B cell (primary cell): Measurements from ENCODE around the gene MYO9B. TPM values are rescaled to one million over a fixed set of nuclear protein-coding genes. Genes with fewer than 3 reads are reported as not detected.

Source experiments
- ATAC-seq: fragments of 200-7000 bp; cut with Tn5 transposase; one replicate; pipeline ENCODE4 v1.10.0; 2021; ENCODE audit warnings: low read depth, mild to moderate bottlenecking, moderate number of reproducible peaks, moderate library complexity
- CTCF ChIA-PET: fragments of 350-600 bp; sonication (Branson Sonifier 250); formaldehyde crosslinking; loops from one replicate; lab custom pipeline; 2021; ENCODE audit warnings: antibody characterized with exemption, inconsistent platforms; lab: Charles Lee
- POLR2A ChIA-PET: fragments of 350-600 bp; sonication (Branson Sonifier 250); formaldehyde crosslinking; loops from one replicate; lab custom pipeline; 2021; ENCODE audit warnings: antibody characterized with exemption; lab: Charles Lee
- DNase-seq: peaks from one replicate; pipeline ENCODE4 v3.0.0; 2013
- H2AFZ ChIP-seq: 2 replicates; pipeline ENCODE4 v1.6.1; 2012; ENCODE audit warnings: mild to moderate bottlenecking, low read depth, low read length; ENCODE audit not compliant: insufficient read depth, poor library complexity, severe bottlenecking
- H3K27ac ChIP-seq, 2 donors: 1 replicate in 1 of 2; 2 replicates in 1 of 2; pipeline ENCODE4 v1.5.1; 2012 to 2013; ENCODE audit warnings: low read length in 2 of 2, mild to moderate bottlenecking in 2 of 2, moderate library complexity in 1 of 2
- H3K27me3 ChIP-seq, 4 experiments: fragments of 200-600 bp in 1 of 4; sonication (generic) in 1 of 4; replicated peaks in 1 of 4; 1 replicate in 2 of 4; 2 replicates in 2 of 4; pipeline versions ENCODE4 v1.6.1 to v1.7.0; 2013 to 2016; ENCODE audit warnings: low read length in 3 of 4, mild to moderate bottlenecking in 2 of 4, mixed read lengths in 1 of 4, moderate library complexity in 1 of 4; ENCODE audit not compliant: insufficient read depth in 4 of 4, control insufficient read depth in 3 of 4; ENCODE audit errors: control extremely low read depth in 1 of 4
- H3K36me3 ChIP-seq, 2 experiments: replicated peaks in 1 of 2; 1 replicate in 1 of 2; 2 replicates in 1 of 2; pipeline versions ENCODE4 v1.6.1 to v1.7.1; 2013; ENCODE audit warnings: low read length in 1 of 2; ENCODE audit not compliant: insufficient read depth in 2 of 2, control insufficient read depth in 1 of 2; ENCODE audit errors: control extremely low read depth in 1 of 2, extremely low read depth in 1 of 2
- H3K4me1 ChIP-seq, 2 donors: fragments of 200-600 bp in 1 of 2; sonication (generic) in 1 of 2; 1 replicate in 1 of 2; 2 replicates in 1 of 2; pipeline versions ENCODE4 v1.5.1 to v1.6.1; 2013 to 2017; ENCODE audit warnings: low read length in 2 of 2; ENCODE audit not compliant: control insufficient read depth in 2 of 2, insufficient read depth in 2 of 2
- H3K4me2 ChIP-seq: replicated peaks from 2 replicates; pipeline ENCODE3; 2012; ENCODE audit warnings: mild to moderate bottlenecking, low read depth, low read length; ENCODE audit not compliant: poor library complexity, severe bottlenecking
- H3K4me3 ChIP-seq, 5 experiments: fragments of 200-600 bp in 1 of 5; sonication (generic) in 1 of 5; 1 replicate in 3 of 5; 2 replicates in 2 of 5; pipeline versions ENCODE4 v1.5.1 to v1.7.0; 2011 to 2016; ENCODE audit warnings: low read length in 4 of 5, mild to moderate bottlenecking in 4 of 5, low read depth in 2 of 5, control low read depth in 1 of 5, moderate library complexity in 1 of 5; ENCODE audit not compliant: insufficient read depth in 1 of 5; ENCODE audit errors: control extremely low read depth in 1 of 5, extremely low read depth in 1 of 5
- H3K79me2 ChIP-seq: fragments of 200-600 bp; sonication (generic); one replicate; pipeline ENCODE4 v1.6.0; 2016; ENCODE audit warnings: low read length; ENCODE audit not compliant: control insufficient read depth, insufficient read depth
- H3K9ac ChIP-seq: fragments of 200-600 bp; sonication (generic); 2 replicates; pipeline ENCODE4 v1.6.1; 2017; ENCODE audit warnings: mild to moderate bottlenecking, low read length, moderate library complexity
- H3K9me3 ChIP-seq, 3 donors: one replicate each; pipeline versions ENCODE4 v1.6.1 to v1.7.1; 2013; ENCODE audit warnings: low read length in 2 of 3; ENCODE audit not compliant: control insufficient read depth in 2 of 3, insufficient read depth in 1 of 3; ENCODE audit errors: control extremely low read depth in 1 of 3
- H4K20me1 ChIP-seq: 2 replicates; pipeline ENCODE4 v1.6.0; 2012; ENCODE audit warnings: mild to moderate bottlenecking, low read length; ENCODE audit not compliant: insufficient read depth, control insufficient read depth, poor library complexity, severe bottlenecking
- H3K27ac Mint-ChIP-seq: one replicate; pipeline ENCODE4 v1.8.0; 2021; ENCODE audit warnings: mixed read lengths
- H3K27me3 Mint-ChIP-seq: one replicate; pipeline ENCODE4 v1.8.0; 2021; ENCODE audit warnings: mixed read lengths
- H3K4me1 Mint-ChIP-seq: one replicate; pipeline ENCODE4 v1.8.0; 2021; ENCODE audit warnings: mixed read lengths
- H3K4me3 Mint-ChIP-seq: one replicate; pipeline ENCODE4 v1.8.0; 2021; ENCODE audit warnings: mixed read lengths
- H3K9me3 Mint-ChIP-seq: one replicate; pipeline ENCODE4 v1.8.0; 2022; ENCODE audit warnings: mixed read lengths; ENCODE audit not compliant: insufficient read depth
- EZH2 ChIP-seq: IDR thresholded peaks from 2 replicates; pipeline ENCODE4 v1.6.1; 2012; ENCODE audit warnings: borderline replicate concordance, low read depth, mild to moderate bottlenecking, moderate library complexity, low read length; ENCODE audit not compliant: insufficient read depth, poor library complexity, severe bottlenecking
- WGBS: methylation state at CpG from one replicate; pipeline ENCODE4 v1.1.5; 2013; ENCODE audit warnings: missing lambda C conversion rate; ENCODE audit not compliant: insufficient coverage; 5-methylcytosine and 5-hydroxymethylcytosine counted together
- intact Hi-C: fragments of 100-400 bp; cut with micrococcal nuclease; formaldehyde crosslinking; loops from one replicate; pipeline ENCODE4 v1.10.0; 2022
- polyA plus RNA-seq: library from polyadenylated mRNA; depleted of rRNA; stranded (reverse); fragments of >200 nt; gene quantifications from 2 replicates; pipeline ENCODE4 v1.2.3, GENCODE V29; 2012
- total RNA-seq, 2 donors: library from RNA; stranded (reverse); fragments of 120-200 nt in 1 of 2; gene quantifications; 1 replicate in 1 of 2; 2 replicates in 1 of 2; pipeline versions ENCODE4 v1.2.3 to v1.2.4, GENCODE V29; 2013 to 2022
- TF ChIP-seq, protein P1 (sequence below): fragments of 200-600 bp; IDR thresholded peaks from one replicate; pipeline ENCODE4 v1.8.0; 2022; ENCODE audit warnings: antibody characterized with exemption, mild to moderate bottlenecking

MYO9B gene
- total and polyA plus RNA-seq, 2 donors (not counting 1 experiment from before 2014, with no cell fraction given) = 256 to 273 TPM

DNA sequence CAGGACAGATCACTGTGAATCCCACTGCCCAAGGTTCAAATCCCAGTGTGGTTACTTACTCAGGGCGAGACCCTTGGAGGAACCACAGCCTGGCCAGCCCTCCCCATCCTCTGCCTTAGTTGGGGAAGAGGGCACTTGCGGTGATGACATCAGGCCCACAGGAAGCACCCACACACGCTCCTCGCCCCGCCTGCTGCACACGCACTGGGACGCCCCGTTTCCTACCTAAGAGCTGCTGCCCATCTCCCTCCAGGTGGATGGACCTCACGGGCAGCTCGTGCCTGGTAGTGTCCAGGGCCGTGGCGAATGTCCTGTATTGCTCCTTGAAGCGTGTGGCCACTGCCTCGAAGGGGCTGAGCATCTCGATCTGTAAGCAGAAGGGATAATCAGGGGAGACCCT lies 19.9 kb upstream of the MYO9B start:
- TF ChIP-seq EZH2 = no peak
- TF ChIP-seq, protein P1, sequence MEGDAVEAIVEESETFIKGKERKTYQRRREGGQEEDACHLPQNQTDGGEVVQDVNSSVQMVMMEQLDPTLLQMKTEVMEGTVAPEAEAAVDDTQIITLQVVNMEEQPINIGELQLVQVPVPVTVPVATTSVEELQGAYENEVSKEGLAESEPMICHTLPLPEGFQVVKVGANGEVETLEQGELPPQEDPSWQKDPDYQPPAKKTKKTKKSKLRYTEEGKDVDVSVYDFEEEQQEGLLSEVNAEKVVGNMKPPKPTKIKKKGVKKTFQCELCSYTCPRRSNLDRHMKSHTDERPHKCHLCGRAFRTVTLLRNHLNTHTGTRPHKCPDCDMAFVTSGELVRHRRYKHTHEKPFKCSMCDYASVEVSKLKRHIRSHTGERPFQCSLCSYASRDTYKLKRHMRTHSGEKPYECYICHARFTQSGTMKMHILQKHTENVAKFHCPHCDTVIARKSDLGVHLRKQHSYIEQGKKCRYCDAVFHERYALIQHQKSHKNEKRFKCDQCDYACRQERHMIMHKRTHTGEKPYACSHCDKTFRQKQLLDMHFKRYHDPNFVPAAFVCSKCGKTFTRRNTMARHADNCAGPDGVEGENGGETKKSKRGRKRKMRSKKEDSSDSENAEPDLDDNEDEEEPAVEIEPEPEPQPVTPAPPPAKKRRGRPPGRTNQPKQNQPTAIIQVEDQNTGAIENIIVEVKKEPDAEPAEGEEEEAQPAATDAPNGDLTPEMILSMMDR = no peak
- H3K9me3 ChIP-seq = peaks cover 4 to 18% (median 16%) of the 10 kb centered on the region in 3 donors
- H3K9ac ChIP-seq = no peak overlapping the region
- H3K27me3 ChIP-seq = no peaks in the 10 kb centered on the region
- H3K4me1 ChIP-seq = no peaks in the 10 kb centered on the region
- no peak for ATAC-seq
- H2AFZ ChIP-seq = no peak overlapping the region
- H3K36me3 ChIP-seq = peaks cover 10 to 57% of the 10 kb centered on the region in 2 experiments
- H4K20me1 ChIP-seq = no peaks in the 10 kb centered on the region
- over 99% methylated on average over 15 of the region's 15 CpGs for WGBS
- Mint-ChIP-seq H3K27ac (no peak overlapping the region), H3K4me1 (no peaks in the 10 kb centered on the region), H3K9me3 (no peaks in the 10 kb centered on the region), H3K4me3 (no peak overlapping the region), H3K27me3 (no peaks in the 10 kb centered on the region)
- intact Hi-C loops = no loop called here
- no peak for DNase-seq
- CTCF ChIA-PET = no interaction called here
- peaks cover 1% of the 10 kb centered on the region for H3K79me2 ChIP-seq
- POLR2A ChIA-PET = no interaction called here
- no peak overlapping the region for H3K4me3 ChIP-seq
- H3K4me2 ChIP-seq = no peak overlapping the region
- H3K27ac ChIP-seq = no peak overlapping the region

GRCh38 chr19:17058236-17058635 lies 17.3 kb upstream of the MYO9B start:
- H3K9ac ChIP-seq = no peak overlapping the region
- H3K79me2 ChIP-seq = peaks cover 8% of the 10 kb centered on the region
- Mint-ChIP-seq H3K27ac (no peak overlapping the region), H3K4me1 (no peaks in the 10 kb centered on the region), H3K9me3 (no peaks in the 10 kb centered on the region), H3K4me3 (no peak overlapping the region), H3K27me3 (no peaks in the 10 kb centered on the region)
- DNase-seq (no peak), ATAC-seq (no peak)
- no peak overlapping the region for H3K27ac ChIP-seq
- no peak overlapping the region for H3K4me3 ChIP-seq
- no peak overlapping the region for H2AFZ ChIP-seq
- no peaks in the 10 kb centered on the region for H4K20me1 ChIP-seq
- 97% methylated on average over 6 of the region's 8 CpGs for WGBS
- peaks cover 4 to 18% (median 16%) of the 10 kb centered on the region in 3 donors for H3K9me3 ChIP-seq
- peaks cover 10 to 51% of the 10 kb centered on the region in 2 experiments for H3K36me3 ChIP-seq
- ChIA-PET CTCF (no interaction called here), POLR2A (no interaction called here)
- intact Hi-C loops = no loop called here
- no peaks in the 10 kb centered on the region for H3K27me3 ChIP-seq
- H3K4me1 ChIP-seq = no peaks in the 10 kb centered on the region
- TF ChIP-seq EZH2 = no peak
- H3K4me2 ChIP-seq = no peak overlapping the region
